Thyroid gland (tissue), 4 donors: ENCODE data around the gene SHF.

ENCODE experiments used
- CTCF ChIP-seq, 6 experiments: fragments of 200-600 bp in 3 of 6; fragments of 450-650 bp in 3 of 6; sonication (generic) in 3 of 6; IDR thresholded peaks; one replicate each; pipeline ENCODE4 v1.5.1; 2016 to 2019; ENCODE audit warnings: antibody characterized with exemption in 6 of 6, mild to moderate bottlenecking in 2 of 6, inconsistent platforms in 1 of 6, moderate library complexity in 1 of 6
- POLR2A ChIP-seq, 2 donors: fragments of 450-650 bp; IDR thresholded peaks; one replicate each; pipeline ENCODE4 v1.6.1; 2017; ENCODE audit warnings: antibody characterized with exemption in 2 of 2, mild to moderate bottlenecking in 2 of 2, moderate library complexity in 1 of 2

- TF ChIP-seq CTCF (IDR thresholded peaks at IDR 0.05) (no peak), POLR2A (IDR thresholded peaks at IDR 0.05) (no peak)
Measured at GRCh38 chr15:45143946-45144345, 43.8 kb downstream of the SHF start.
